Left lung (tissue), 10 donors: ENCODE measurements around the gene MYPOP. TPM values are rescaled to one million over a fixed set of nuclear protein-coding genes. Genes with fewer than 3 reads are reported as not detected.

ENCODE experiments used
- ATAC-seq: fragments of 200-7000 bp; cut with Tn5 transposase; one replicate; pipeline ENCODE4 v1.9.1; 2020; ENCODE audit warnings: moderate library complexity
- DNase-seq, 4 donors: peaks; one replicate each; pipeline ENCODE4 v3.0.0-alpha.2; 2013 to 2020
- H3K27ac ChIP-seq, 2 donors: fragments of 200-600 bp; sonication (generic) in 1 of 2; one replicate each; pipeline versions ENCODE4 v1.5.0 to v1.8.0; 2020 to 2021
- H3K27me3 ChIP-seq, 2 donors: fragments of 200-600 bp; sonication (generic) in 1 of 2; one replicate each; pipeline versions ENCODE4 v1.5.0 to v1.8.0; 2020 to 2021
- H3K36me3 ChIP-seq, 2 donors: fragments of 200-600 bp; sonication (generic) in 1 of 2; one replicate each; pipeline versions ENCODE4 v1.5.0 to v1.8.0; 2020 to 2021
- H3K4me1 ChIP-seq, 2 donors: fragments of 200-600 bp; one replicate each; pipeline ENCODE4 v1.8.0; 2021
- H3K4me3 ChIP-seq, 2 donors: fragments of 200-600 bp; sonication (generic) in 1 of 2; one replicate each; pipeline versions ENCODE4 v1.5.0 to v1.8.0; 2020 to 2021; ENCODE audit warnings: mild to moderate bottlenecking in 1 of 2
- H3K9me3 ChIP-seq, 2 donors: fragments of 200-600 bp; sonication (generic) in 1 of 2; one replicate each; pipeline versions ENCODE4 v1.5.0 to v1.8.0; 2020 to 2021
- CTCF ChIP-seq, 2 donors: fragments of 200-600 bp; sonication (generic) in 1 of 2; IDR thresholded peaks; one replicate each; pipeline versions ENCODE4 v1.5.0 to v1.8.0; 2021; ENCODE audit warnings: antibody characterized with exemption in 2 of 2
- intact Hi-C, 2 donors: fragments of 100-400 bp; cut with DNase I; formaldehyde crosslinking; loops; one replicate each; pipeline versions ENCODE4 v1.11.2 to v1.14.2; 2022
- polyA plus RNA-seq, 6 donors: library from polyadenylated mRNA; unstranded; fragments of 120-200 nt; gene quantifications; one replicate each; pipeline ENCODE4 v1.2.1, GENCODE V29; 2013; ENCODE audit not compliant: insufficient read length in 6 of 6
- total RNA-seq, 2 donors: library from RNA; stranded (reverse); fragmentation: NEBNext Ultra II Directional; extraction: Animal tissue kit (Norgen Biotek cat#: 25700); gene quantifications; one replicate each; pipeline ENCODE4 v1.2.1, GENCODE V29; 2021
- donor health status: DM: no; HTN: yes; CAD: no.
- donor health status: DM: no; HTN: no; CAD: no.

The MYPOP gene
- total and polyA plus RNA-seq, 8 donors = 3.6 to 8.7 (median 5.3) TPM

- no peak for TF ChIP-seq CTCF (IDR thresholded peaks at IDR 0.05)
- intact Hi-C loops = no loop called here
These were observed 525 bp upstream of the MYPOP start for GRCh38 chr19:45902651-45903625.

GRCh38 chr19:45901432-45901911 is 941 bp downstream of the MYPOP start:
- Histone ChIP-seq H3K4me1 (peaks cover 11 to 20% of the 10 kb centered on the region in 2 donors), H3K9me3 (no peaks in the 10 kb centered on the region), H3K4me3 (peak overlapping the region; percentile 57 to 76), H3K27me3 (no peaks in the 10 kb centered on the region), H3K36me3 (peaks cover 0 to 27% of the 10 kb centered on the region in 2 donors), H3K27ac (peak overlapping the region in 1 of 2 donors; percentile 28)
- intact Hi-C loops = no loop called here
- TF ChIP-seq CTCF (IDR thresholded peaks at IDR 0.05) = no peak
- DNase-seq = peak in 3 of 4 donors; percentile 55 to 90 (median 61)
- peak; percentile 2 for ATAC-seq

More at GRCh38 chr19:45902651-45903625, 525 bp upstream of the MYPOP start:
- ATAC-seq = peak; percentile 96
- H3K27me3 ChIP-seq = no peaks in the 10 kb centered on the region
- H3K36me3 ChIP-seq = peaks cover 0 to 16% of the 10 kb centered on the region in 2 donors
- H3K4me1 ChIP-seq = peaks cover 11 to 20% of the 10 kb centered on the region in 2 donors
- H3K27ac ChIP-seq = peak overlapping the region; percentile 43 to 85
- H3K9me3 ChIP-seq = no peaks in the 10 kb centered on the region
- peak overlapping the region; percentile 57 to 76 for H3K4me3 ChIP-seq
- peak; percentile 98 to 100 (median 99) for DNase-seq

GRCh38 chr19:45900738-45901431 is 1.5 kb downstream of the MYPOP start:
- Histone ChIP-seq H3K4me3 (peak overlapping the region; percentile 57 to 76), H3K27me3 (no peaks in the 10 kb centered on the region), H3K4me1 (peaks cover 11 to 20% of the 10 kb centered on the region in 2 donors), H3K27ac (no peak overlapping the region), H3K36me3 (peaks cover 0 to 27% of the 10 kb centered on the region in 2 donors), H3K9me3 (no peaks in the 10 kb centered on the region)
- intact Hi-C loops = no loop called here
- ATAC-seq = no peak
- no peak for TF ChIP-seq CTCF (IDR thresholded peaks at IDR 0.05)
- DNase-seq = no peak

GRCh38 chr19:45899919-45900589 is 2.4 kb downstream of the MYPOP start:
- H3K36me3 ChIP-seq = peaks cover 0 to 34% of the 10 kb centered on the region in 2 donors
- H3K4me3 ChIP-seq = no peak overlapping the region
- no peak overlapping the region for H3K27ac ChIP-seq
- DNase-seq (no peak), ATAC-seq (no peak)
- no peaks in the 10 kb centered on the region for H3K27me3 ChIP-seq
- no peak for TF ChIP-seq CTCF (IDR thresholded peaks at IDR 0.05)
- intact Hi-C loops = no loop called here
- no peaks in the 10 kb centered on the region for H3K9me3 ChIP-seq
- peaks cover 11 to 20% of the 10 kb centered on the region in 2 donors for H3K4me1 ChIP-seq
